Fibroblast of lung (primary cell): Measurements from ENCODE around the gene ANKLE2. TPM values are rescaled to one million over a fixed set of nuclear protein-coding genes. Genes with fewer than 3 reads are reported as not detected.

Source experiments
- DNase-seq, 2 donors: peaks; one replicate each; pipeline versions ENCODE4 v3.0.0 to v3.0.0-alpha.2; 2010; ENCODE audit warnings: low read depth in 2 of 2
- H2AFZ ChIP-seq: 2 replicates; pipeline ENCODE4 v1.5.1; 2012; ENCODE audit warnings: low read length, control low read depth, inconsistent platforms
- H3K27ac ChIP-seq: 2 replicates; pipeline ENCODE4 v1.5.1; 2011; ENCODE audit warnings: low read length, control low read depth; ENCODE audit not compliant: insufficient read depth
- H3K27me3 ChIP-seq: 2 replicates; pipeline ENCODE4 v1.5.1; 2011; ENCODE audit warnings: mild to moderate bottlenecking, low read length; ENCODE audit not compliant: control insufficient read depth, insufficient read depth
- H3K36me3 ChIP-seq: 2 replicates; pipeline ENCODE4 v1.5.1; 2011; ENCODE audit warnings: low read length; ENCODE audit not compliant: control insufficient read depth, insufficient read depth
- H3K4me1 ChIP-seq: 2 replicates; pipeline ENCODE4 v1.5.1; 2011; ENCODE audit warnings: low read length; ENCODE audit not compliant: control insufficient read depth, insufficient read depth; ENCODE audit errors: extremely low read depth
- H3K4me2 ChIP-seq: 2 replicates; pipeline ENCODE4 v1.5.1; 2011; ENCODE audit warnings: low read length, control low read depth; ENCODE audit not compliant: insufficient read depth; ENCODE audit errors: extremely low read depth
- H3K4me3 ChIP-seq, 4 experiments: fragments of 200-600 bp in 1 of 4; sonication (generic) in 1 of 4; replicated peaks in 1 of 4; 2 replicates each; pipeline ENCODE4 v1.5.1; 2011 to 2016; ENCODE audit warnings: low read length in 4 of 4, low read depth in 3 of 4, mild to moderate bottlenecking in 3 of 4, control low read depth in 2 of 4, inconsistent platforms in 1 of 4, mixed read lengths in 1 of 4; ENCODE audit not compliant: insufficient read depth in 1 of 4; ENCODE audit errors: control extremely low read depth in 1 of 4
- H3K79me2 ChIP-seq: 2 replicates; pipeline ENCODE4 v1.5.1; 2012; ENCODE audit warnings: mild to moderate bottlenecking, low read length, inconsistent platforms; ENCODE audit not compliant: control insufficient read depth, insufficient read depth
- H3K9ac ChIP-seq: 2 replicates; pipeline ENCODE4 v1.5.1; 2011; ENCODE audit warnings: mild to moderate bottlenecking, low read length, control low read depth; ENCODE audit not compliant: insufficient read depth
- H3K9me3 ChIP-seq: 2 replicates; pipeline ENCODE4 v1.5.1; 2012; ENCODE audit warnings: low read depth, low read length; ENCODE audit not compliant: control insufficient read depth, insufficient read depth
- H4K20me1 ChIP-seq: 2 replicates; pipeline ENCODE4 v1.5.1; 2011; ENCODE audit warnings: low read length; ENCODE audit not compliant: control insufficient read depth, insufficient read depth; ENCODE audit errors: extremely low read depth
- CTCF ChIP-seq, 2 donors: IDR thresholded peaks in 1 of 2; conservative IDR thresholded peaks in 1 of 2; 1 replicate in 1 of 2; 2 replicates in 1 of 2; pipeline ENCODE4 v1.5.1; 2011 to 2012; ENCODE audit warnings: low read length in 2 of 2, control low read depth in 1 of 2, inconsistent platforms in 1 of 2, low read depth in 1 of 2, mild to moderate bottlenecking in 1 of 2
- EZH2 ChIP-seq: IDR thresholded peaks from 2 replicates; pipeline ENCODE4 v1.5.1; 2012; ENCODE audit warnings: low read length, control low read depth, mild to moderate bottlenecking; ENCODE audit errors: missing control alignments
- polyA plus RNA-seq, 2 donors: library from polyadenylated mRNA; depleted of rRNA in 1 of 2; stranded (reverse) in 1 of 2; unstranded in 1 of 2; fragments of >200 nt; gene quantifications; 2 replicates each; pipeline ENCODE4 v1.2.1, GENCODE V29; 2011 to 2012; ENCODE audit warnings: missing spikeins in 1 of 2
- total RNA-seq: library from RNA; depleted of rRNA; stranded (reverse); fragments of >200 nt; gene quantifications from 2 replicates; pipeline ENCODE4 v1.2.1, GENCODE V29; 2014

ANKLE2 gene
- total and polyA plus RNA-seq, 2 donors (not counting 1 experiment from before 2014, with no cell fraction given) = 55.8 to 55.9 TPM

DNA sequence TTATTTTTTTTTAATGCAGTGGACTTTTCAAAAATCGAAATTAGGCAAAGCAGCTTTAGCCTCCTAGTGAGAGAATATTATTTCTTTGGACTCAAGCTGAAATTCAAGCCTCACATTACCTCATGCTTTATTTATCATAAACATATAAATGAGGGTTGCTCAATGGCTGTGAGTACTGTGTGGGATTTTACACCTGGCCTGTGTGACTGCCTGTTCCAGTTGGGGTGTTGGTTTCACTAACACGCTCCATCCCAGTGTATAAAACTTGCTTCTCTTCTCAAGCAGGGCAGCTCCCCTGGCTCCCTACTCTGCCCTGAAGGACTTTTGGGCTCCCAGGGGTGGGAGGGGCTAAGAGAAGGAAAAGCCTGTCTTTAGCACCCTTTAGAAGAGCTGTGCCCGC, 15.0 kb downstream of the ANKLE2 start:
- no peak overlapping the region for H3K9ac ChIP-seq
- H3K27ac ChIP-seq = no peak overlapping the region
- H3K36me3 ChIP-seq = peaks cover 45% of the 10 kb centered on the region
- no peak for DNase-seq
- H3K4me2 ChIP-seq = no peak overlapping the region
- H3K9me3 ChIP-seq = no peaks in the 10 kb centered on the region
- peaks cover 64% of the 10 kb centered on the region for H3K79me2 ChIP-seq
- H3K4me1 ChIP-seq = no peaks in the 10 kb centered on the region
- H3K27me3 ChIP-seq = no peaks in the 10 kb centered on the region
- H4K20me1 ChIP-seq = no peaks in the 10 kb centered on the region
- no peak for TF ChIP-seq CTCF (conservative IDR thresholded peaks at IDR 0.05 in 1 of 2, IDR thresholded peaks at IDR 0.05 in 1 of 2; ENCODE audit: low read depth in 1 of 2, low read length in 2 of 2)
- no peak for TF ChIP-seq EZH2
- H3K4me3 ChIP-seq = no peak overlapping the region
- H2AFZ ChIP-seq = no peak overlapping the region

GRCh38 chr12:132743831-132744230, 17.8 kb downstream of the ANKLE2 start:
- Histone ChIP-seq H3K4me1 (no peaks in the 10 kb centered on the region), H3K9me3 (no peaks in the 10 kb centered on the region), H4K20me1 (no peaks in the 10 kb centered on the region), H2AFZ (no peak overlapping the region), H3K9ac (no peak overlapping the region), H3K4me2 (no peak overlapping the region), H3K27me3 (no peaks in the 10 kb centered on the region), H3K79me2 (peaks cover 55% of the 10 kb centered on the region), H3K27ac (no peak overlapping the region), H3K4me3 (no peak overlapping the region), H3K36me3 (peaks cover 52% of the 10 kb centered on the region)
- no peak for DNase-seq
- TF ChIP-seq EZH2 (no peak), CTCF (conservative IDR thresholded peaks at IDR 0.05 in 1 of 2, IDR thresholded peaks at IDR 0.05 in 1 of 2; ENCODE audit: low read depth in 1 of 2, low read length in 2 of 2) (no peak)

- H3K4me3 ChIP-seq = no peak overlapping the region
- H3K36me3 ChIP-seq = peaks cover 43% of the 10 kb centered on the region
- H3K79me2 ChIP-seq = peaks cover 38% of the 10 kb centered on the region
- TF ChIP-seq EZH2 = no peak
- TF ChIP-seq CTCF (conservative IDR thresholded peaks at IDR 0.05 in 1 of 2, IDR thresholded peaks at IDR 0.05 in 1 of 2; ENCODE audit: low read depth in 1 of 2, low read length in 2 of 2) = no peak
- no peaks in the 10 kb centered on the region for H3K9me3 ChIP-seq
- DNase-seq = no peak
- no peaks in the 10 kb centered on the region for H4K20me1 ChIP-seq
- H2AFZ ChIP-seq = no peak overlapping the region
- no peaks in the 10 kb centered on the region for H3K27me3 ChIP-seq
- no peak overlapping the region for H3K9ac ChIP-seq
- H3K27ac ChIP-seq = no peak overlapping the region
- H3K4me1 ChIP-seq = no peaks in the 10 kb centered on the region
- no peak overlapping the region for H3K4me2 ChIP-seq
Measured at GRCh38 chr12:132741620-132742019, 20.0 kb downstream of the ANKLE2 start.
